DND-41 (cell line): ENCODE results near the gene BBC3.

ENCODE experiments used
- CTCF ChIP-seq: IDR thresholded peaks from 2 replicates; pipeline ENCODE4 v1.5.1; 2012; ENCODE audit warnings: borderline replicate concordance, low read length, moderate library complexity, mild to moderate bottlenecking; ENCODE audit not compliant: poor library complexity, severe bottlenecking; ENCODE audit errors: extremely low read depth
- EZH2 ChIP-seq: IDR thresholded peaks from 3 replicates; pipeline ENCODE4 v1.6.1; 2012; ENCODE audit warnings: borderline replicate concordance, low read depth, mild to moderate bottlenecking, moderate library complexity, low read length, inconsistent platforms; ENCODE audit not compliant: severe bottlenecking

- TF ChIP-seq CTCF (no peak), EZH2 (no peak)
Observed at GRCh38 chr19:47176627-47177090, 54.3 kb downstream of the BBC3 start.
